IMR-90 (cell line): Measurements from ENCODE around the gene APOL3.

Source experiments
- MXI1 ChIP-seq: IDR thresholded peaks from 2 replicates; pipeline ENCODE4 v1.6.1; 2012; ENCODE audit warnings: low read depth, mild to moderate bottlenecking, low read length, moderate library complexity, borderline replicate concordance
- POLR2A ChIP-seq: IDR thresholded peaks from 2 replicates; pipeline ENCODE4 v1.6.1; 2012; ENCODE audit warnings: mild to moderate bottlenecking, low read depth, low read length

DNA sequence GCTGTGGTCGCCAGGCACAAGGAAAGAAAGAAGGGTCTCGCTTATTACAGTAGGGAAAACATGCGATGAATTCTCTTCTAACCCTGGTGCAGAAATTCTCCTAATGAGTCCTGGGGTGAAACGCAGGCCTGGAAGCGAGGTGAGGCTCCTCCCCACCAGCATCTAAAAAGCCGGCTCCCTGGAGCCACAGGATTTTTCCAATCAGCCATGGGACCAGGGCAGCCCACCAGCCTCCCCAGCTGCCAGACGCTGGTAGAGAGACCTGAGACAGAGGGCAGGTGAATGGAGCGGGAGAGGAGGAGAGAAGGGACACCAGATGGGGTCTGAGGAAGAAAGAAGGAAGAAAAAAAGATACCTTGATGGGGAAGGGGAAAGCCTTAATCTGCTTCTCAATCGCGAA lies 28.6 kb downstream of the APOL3 start:
- TF ChIP-seq MXI1 (no peak), POLR2A (no peak)
